GM18502 (cell line): Measurements from ENCODE around the gene HSPB8.
"Not testable (repeated sequence)": the region's sequence is repeated elsewhere in the genome, so short reads cannot be mapped to it uniquely, and the experiment has no call there.

Experiments
- ATAC-seq: cut with Tn5 transposase; IDR thresholded peaks from one replicate; pipeline ENCODE4 v1.9.1; 2021; ENCODE audit warnings: mild to moderate bottlenecking; ENCODE audit not compliant: unreplicated experiment, poor library complexity

Gene HSPB8

GRCh38 chr12:119202544-119202943, 23.8 kb downstream of the HSPB8 start:
- ATAC-seq: no peak

- no peak for ATAC-seq
Measured at GRCh38 chr12:119204131-119204530, 25.4 kb downstream of the HSPB8 start.

DNA sequence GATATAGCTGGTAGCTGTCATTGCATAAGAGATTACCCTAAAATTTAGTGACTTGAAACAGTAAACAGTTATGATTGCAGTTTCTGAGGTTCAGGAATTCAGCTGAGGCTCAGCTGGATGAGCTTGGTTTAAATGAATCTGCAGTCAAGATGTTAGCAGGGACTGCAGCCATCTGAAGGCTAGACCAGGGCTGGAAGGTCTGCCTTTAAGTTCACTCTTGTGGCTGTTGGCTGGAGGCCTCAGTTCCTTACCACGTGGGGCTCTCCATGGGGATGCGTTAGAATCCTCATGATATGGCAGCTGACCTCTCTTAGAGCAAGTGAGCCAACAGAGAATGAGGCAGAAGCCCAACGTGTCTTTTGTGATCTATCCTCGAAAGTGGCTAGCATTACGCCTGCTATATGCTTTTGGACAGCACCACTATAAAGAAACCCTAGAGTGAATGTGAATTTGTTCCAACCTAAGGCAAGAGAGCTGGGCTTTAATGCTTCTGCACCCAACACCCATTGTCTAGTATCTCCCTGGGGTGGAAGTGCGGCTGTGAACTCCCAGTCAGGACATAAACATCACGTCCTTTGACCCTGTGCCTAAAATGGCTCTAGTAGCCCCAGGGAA, 26.0 kb downstream of the HSPB8 start:
- no peak for ATAC-seq

DNA sequence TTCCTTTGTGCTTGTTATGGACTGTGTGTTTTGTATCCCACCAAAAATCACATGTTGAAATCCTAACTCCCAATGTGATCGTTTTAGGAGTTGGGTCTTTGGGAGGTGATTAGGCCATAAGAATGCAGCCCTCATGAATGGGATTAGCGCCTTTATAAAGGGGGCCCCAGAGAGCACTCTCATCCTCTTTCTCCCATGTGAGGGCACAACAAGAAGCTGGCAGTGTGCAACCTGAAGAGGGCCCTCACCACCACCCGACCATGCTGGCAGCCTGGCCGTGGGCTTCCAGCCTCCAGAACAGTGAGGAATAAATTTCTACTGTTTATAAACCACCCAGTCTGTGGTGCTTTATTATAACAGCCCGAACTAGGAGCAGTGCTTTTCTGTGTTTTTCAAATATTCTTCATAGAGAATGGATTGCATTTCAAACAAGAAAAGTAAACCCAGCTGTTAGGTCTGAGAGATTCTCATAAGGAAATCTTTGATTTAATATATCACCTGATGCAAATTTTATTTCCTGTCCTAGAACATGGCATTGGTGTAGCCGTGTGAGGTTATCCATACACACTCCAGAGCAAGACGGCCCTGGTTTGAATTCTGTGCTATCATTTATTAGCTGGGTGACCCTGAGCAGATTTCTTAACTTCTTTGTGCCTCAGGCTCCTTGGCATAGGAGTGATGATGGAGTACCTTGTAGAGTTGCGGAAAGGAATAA, 27.8 kb downstream of the HSPB8 start:
- no peak for ATAC-seq

GRCh38 chr12:119207063-119207560, 28.4 kb downstream of the HSPB8 start:
- no peak for ATAC-seq

DNA sequence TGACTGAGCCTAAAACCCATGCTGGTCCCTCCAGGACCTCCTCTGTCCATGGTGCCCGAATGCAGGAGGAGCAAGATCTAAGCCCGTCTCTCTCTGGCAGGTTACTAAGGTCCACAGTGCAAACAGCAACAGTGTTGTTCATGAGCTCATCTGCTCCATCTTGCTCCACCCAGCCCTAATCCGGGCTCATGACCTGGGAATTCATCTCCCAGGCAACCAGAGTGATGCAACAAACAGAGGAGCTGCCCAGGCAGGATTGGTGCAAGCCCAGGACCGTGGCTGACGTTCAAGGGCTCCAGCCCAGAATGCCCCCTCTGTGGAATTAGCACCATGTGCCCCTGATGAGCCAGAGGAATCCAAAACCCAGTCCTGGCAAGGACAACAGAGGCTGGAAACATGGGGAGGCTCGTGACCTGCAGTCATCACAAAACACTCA, 29.9 kb downstream of the HSPB8 start:
- no peak for ATAC-seq

GRCh38 chr12:119211884-119212283, 33.2 kb downstream of the HSPB8 start:
- no peak for ATAC-seq

DNA sequence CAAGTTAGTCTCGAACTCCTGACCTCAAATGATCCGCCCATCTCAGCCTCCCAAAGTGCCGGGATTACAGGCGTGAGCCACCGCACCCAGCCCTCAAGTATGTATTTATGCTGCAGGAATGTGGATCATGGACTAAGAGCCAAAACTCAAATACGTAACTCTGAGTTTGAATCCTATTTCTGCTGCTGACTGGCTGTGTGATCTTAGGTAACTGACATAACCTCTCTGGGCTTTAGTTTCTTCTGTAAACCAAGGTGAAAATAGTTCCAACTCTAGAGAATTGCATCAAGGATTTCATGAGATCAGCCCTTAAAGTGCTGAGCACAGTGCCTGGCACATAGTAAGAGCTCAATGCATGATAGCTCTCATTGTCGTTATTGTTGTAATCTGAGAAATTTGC, 37.4 kb downstream of the HSPB8 start:
- ATAC-seq: no peak

DNA sequence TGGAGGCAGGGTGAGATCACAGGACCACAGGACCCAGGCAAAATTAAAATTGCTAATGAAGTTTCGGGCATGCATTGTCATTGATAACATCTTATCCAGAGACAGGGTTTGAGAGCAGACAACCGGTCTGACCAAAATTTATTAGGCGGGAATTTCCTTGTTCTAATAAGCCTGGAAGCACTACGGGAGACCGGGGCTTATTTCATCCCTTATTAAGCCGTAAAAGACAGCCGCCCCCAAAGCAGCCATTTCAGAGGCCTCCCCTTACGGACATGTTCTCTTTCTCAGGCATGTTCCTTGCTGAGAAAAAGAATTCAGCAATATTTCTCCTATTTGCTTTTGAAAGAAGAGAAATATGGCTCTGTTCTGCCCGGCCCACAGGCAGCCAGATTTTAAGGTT, 40.1 kb downstream of the HSPB8 start:
- ATAC-seq: not testable (repeated sequence)

GRCh38 chr12:119222222-119222951, 43.7 kb downstream of the HSPB8 start:
- no peak for ATAC-seq

- ATAC-seq: no peak
Measured at GRCh38 chr12:119225454-119225853, 46.7 kb downstream of the HSPB8 start.

GRCh38 chr12:119227292-119227691, 48.6 kb downstream of the HSPB8 start:
- no peak for ATAC-seq

DNA sequence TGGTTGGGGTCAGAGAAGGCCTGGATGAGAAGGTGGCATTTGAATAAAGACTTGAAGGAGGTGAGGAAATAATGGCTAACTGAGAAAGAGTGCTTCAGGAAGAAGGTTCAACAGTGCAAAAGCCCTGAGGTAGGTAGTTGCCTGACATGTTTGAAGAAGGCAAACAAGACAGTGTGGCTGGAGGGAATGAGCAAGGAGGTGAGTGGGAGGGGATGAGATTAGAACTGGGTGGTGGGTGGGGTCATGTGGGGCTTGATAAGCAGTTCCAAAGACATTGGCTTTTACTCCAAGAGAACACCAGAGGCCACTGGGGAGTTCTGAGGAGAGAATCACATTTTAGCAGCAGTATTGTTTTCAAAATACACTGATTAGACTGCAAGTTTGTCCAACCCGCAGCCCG, 50.5 kb downstream of the HSPB8 start:
- no peak for ATAC-seq

DNA sequence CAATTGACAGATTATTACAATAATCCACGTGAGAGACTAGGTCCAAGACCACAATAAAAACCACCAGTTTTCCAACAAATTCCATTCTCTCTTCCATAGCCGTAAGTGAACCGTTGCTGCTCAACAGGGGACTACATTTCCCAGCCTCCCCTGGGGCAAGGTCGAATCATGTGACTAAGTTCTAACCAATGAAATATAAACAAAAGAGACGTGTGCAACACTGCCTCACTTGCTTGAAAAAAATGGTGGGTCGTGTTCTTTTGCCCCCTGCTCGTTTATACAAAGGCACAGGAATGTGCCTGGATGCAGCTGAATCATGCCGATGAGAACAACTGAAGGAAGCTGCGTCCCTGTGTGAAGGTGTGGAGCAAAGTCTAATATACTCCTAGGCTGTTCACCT, 51.1 kb downstream of the HSPB8 start:
- no peak for ATAC-seq

DNA sequence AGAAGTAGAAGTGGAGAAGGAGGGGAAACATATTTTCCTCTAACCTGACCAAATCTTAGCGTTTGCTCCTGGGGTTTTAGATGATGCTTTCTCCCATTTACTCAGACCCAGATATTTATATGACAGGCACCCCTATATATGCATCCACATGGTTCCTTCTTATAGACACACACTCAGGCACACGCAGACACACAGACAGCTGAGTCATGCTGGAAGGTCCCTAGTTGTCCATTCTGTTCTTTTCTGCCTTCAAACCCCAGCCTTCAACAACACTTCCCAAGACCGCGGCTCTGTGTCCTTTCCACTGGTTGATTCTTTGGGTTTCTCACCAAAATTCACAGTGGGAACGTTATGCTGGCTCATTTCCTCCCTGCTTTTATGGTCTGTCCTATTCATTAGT, 52.1 kb downstream of the HSPB8 start:
- ATAC-seq: no peak

GRCh38 chr12:119231774-119232173, 53.0 kb downstream of the HSPB8 start:
- no peak for ATAC-seq

DNA sequence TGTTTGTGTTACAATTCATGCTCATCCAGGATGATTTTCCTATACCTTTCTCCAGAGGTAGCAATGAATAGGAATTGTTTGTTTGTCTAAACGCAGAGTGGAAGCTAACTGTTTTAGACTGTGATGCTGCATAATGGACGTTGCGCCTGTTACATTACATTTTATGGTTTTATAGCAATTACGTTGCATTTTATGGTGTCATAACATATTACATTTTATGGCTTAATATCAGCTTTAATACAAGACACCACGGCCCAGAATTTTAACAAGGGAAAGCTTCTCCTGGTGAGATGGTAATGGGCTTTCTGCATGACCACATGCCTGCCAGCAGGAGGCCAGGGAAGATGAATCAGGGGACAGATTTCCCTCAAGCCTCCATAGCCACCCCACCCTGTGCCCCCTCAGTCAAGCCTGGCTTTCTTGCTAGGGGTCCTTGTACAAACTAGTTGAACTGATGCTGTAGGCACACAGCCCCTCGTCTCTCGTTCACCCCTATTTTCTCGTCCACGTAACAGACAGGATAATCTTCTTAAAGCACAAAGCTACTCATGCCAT, 56.5 kb downstream of the HSPB8 start:
- ATAC-seq: no peak

- ATAC-seq: no peak
Measured at GRCh38 chr12:119236372-119236771, 57.6 kb downstream of the HSPB8 start.

DNA sequence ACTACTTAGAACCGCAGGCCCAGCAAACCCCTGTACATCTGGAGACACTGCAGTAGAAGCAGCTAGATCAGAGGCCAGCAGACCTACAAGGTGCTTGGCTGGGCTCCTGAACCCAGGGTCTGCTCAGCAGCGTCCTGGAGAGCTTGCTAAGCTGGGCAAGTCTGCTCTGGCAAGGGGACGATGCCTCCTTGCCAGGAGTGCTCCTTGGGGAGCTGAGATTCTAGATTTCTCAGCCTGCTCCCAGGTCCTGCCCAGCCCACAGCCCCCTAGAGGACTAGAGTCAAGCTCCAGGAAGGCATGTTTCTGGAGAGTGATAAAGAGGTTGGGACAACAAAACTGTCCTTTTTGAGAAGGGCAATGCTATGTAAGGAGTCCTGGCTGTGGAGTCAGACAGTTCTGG, 60.3 kb downstream of the HSPB8 start:
- no peak for ATAC-seq

GRCh38 chr12:119241049-119241448, 62.3 kb downstream of the HSPB8 start:
- no peak for ATAC-seq

DNA sequence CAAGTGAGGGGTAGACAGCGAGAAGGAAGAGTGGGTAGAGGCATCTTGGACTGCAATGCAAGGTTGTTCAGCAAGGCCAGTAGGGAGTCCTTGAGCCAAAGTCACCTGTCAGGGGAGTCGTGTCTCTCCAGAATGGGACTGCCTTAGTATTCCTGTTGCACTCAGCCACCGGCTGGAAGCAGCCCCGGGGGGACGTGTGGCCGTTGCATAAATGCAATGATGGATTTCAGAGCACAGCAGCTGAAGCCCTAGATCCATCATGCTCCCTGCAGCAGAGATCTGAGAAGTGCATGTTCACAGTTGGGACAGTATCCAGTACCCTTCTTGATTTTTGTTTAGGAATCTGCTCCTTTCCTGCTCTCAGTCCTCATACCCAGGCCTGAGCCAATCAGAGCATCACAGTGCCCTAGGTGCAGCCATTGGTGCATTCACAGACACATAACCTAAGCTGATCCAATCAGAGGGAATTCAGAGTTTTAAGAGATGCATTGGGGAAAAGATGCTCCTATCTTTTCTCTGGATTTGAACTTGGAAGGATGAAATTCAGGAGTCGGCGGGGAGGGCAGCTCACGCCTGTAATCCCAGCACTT, 62.9 kb downstream of the HSPB8 start:
- ATAC-seq: no peak
